Liver (tissue), 9 donors: ENCODE data around the gene NAPSA. TPM values are rescaled to one million over a fixed set of nuclear protein-coding genes. Genes with fewer than 3 reads are reported as not detected.
A peak's percentile ranks its signal among the peaks of the same experiment; 100 is the strongest.

Experiments
- DNase-seq: peaks from one replicate; pipeline ENCODE4 v3.0.0-alpha.2; 2017; ENCODE audit warnings: low spot score
- H3K27ac ChIP-seq, 2 donors: one replicate each; pipeline ENCODE4 v1.7.0; 2013; ENCODE audit warnings: inconsistent platforms in 2 of 2, low read length in 2 of 2, control low read depth in 1 of 2, low read depth in 1 of 2, mild to moderate bottlenecking in 1 of 2
- H3K27me3 ChIP-seq, 4 donors: one replicate each; pipeline versions ENCODE4 v1.6.1 to v1.7.0; 2013; ENCODE audit warnings: low read length in 3 of 4, inconsistent platforms in 1 of 4, mild to moderate bottlenecking in 1 of 4, moderate library complexity in 1 of 4; ENCODE audit not compliant: control insufficient read depth in 4 of 4, insufficient read depth in 4 of 4
- H3K36me3 ChIP-seq, 4 donors: one replicate each; pipeline versions ENCODE4 v1.6.1 to v1.7.0; 2013; ENCODE audit warnings: low read length in 3 of 4, mild to moderate bottlenecking in 3 of 4, low read depth in 1 of 4, moderate library complexity in 1 of 4; ENCODE audit not compliant: control insufficient read depth in 4 of 4, insufficient read depth in 3 of 4
- H3K4me1 ChIP-seq, 4 donors: one replicate each; pipeline versions ENCODE4 v1.6.1 to v1.7.0; 2013; ENCODE audit warnings: low read length in 3 of 4, mild to moderate bottlenecking in 3 of 4, moderate library complexity in 1 of 4; ENCODE audit not compliant: control insufficient read depth in 4 of 4, insufficient read depth in 4 of 4
- H3K4me3 ChIP-seq, 3 donors: one replicate each; pipeline versions ENCODE4 v1.6.1 to v1.7.0; 2013; ENCODE audit warnings: low read length in 3 of 3, control low read depth in 1 of 3, low read depth in 1 of 3, mild to moderate bottlenecking in 1 of 3
- H3K9ac ChIP-seq, 2 donors: one replicate each; pipeline ENCODE4 v1.7.0; 2013; ENCODE audit warnings: low read length in 2 of 2, mild to moderate bottlenecking in 2 of 2, moderate library complexity in 2 of 2, control low read depth in 1 of 2, low read depth in 1 of 2
- H3K9me3 ChIP-seq, 4 donors: one replicate each; pipeline versions ENCODE4 v1.6.1 to v1.7.0; 2013; ENCODE audit warnings: low read length in 3 of 4; ENCODE audit not compliant: control insufficient read depth in 4 of 4
- ATF3 ChIP-seq: IDR thresholded peaks from 2 replicates; pipeline ENCODE4 v1.6.1; 2016; ENCODE audit warnings: antibody characterized with exemption
- EGR1 ChIP-seq, 2 donors: IDR thresholded peaks; 2 replicates each; pipeline ENCODE4 v1.6.1; 2016 to 2018; ENCODE audit warnings: antibody characterized with exemption in 2 of 2, low read depth in 2 of 2
- FOXA1 ChIP-seq: IDR thresholded peaks from 2 replicates; pipeline ENCODE4 v1.6.1; 2016; ENCODE audit warnings: antibody characterized with exemption
- FOXA2 ChIP-seq: IDR thresholded peaks from 2 replicates; pipeline ENCODE4 v1.6.1; 2016; ENCODE audit warnings: antibody characterized with exemption
- GABPA ChIP-seq, 2 donors: IDR thresholded peaks in 1 of 2; conservative IDR thresholded peaks in 1 of 2; 2 replicates each; pipeline ENCODE4 v1.6.1; 2016; ENCODE audit warnings: antibody characterized with exemption in 2 of 2, mild to moderate bottlenecking in 1 of 2, moderate library complexity in 1 of 2
- HNF4A ChIP-seq, 2 donors: conservative IDR thresholded peaks; 2 replicates each; pipeline ENCODE4 v1.6.1; 2016; ENCODE audit warnings: antibody characterized with exemption in 2 of 2, mild to moderate bottlenecking in 2 of 2
- HNF4G ChIP-seq: IDR thresholded peaks from 2 replicates; pipeline ENCODE4 v1.6.1; 2016; ENCODE audit warnings: antibody characterized with exemption
- JUND ChIP-seq, 2 donors: IDR thresholded peaks; 2 replicates each; pipeline ENCODE4 v1.6.1; 2016; ENCODE audit warnings: antibody characterized with exemption in 2 of 2
- NR2F2 ChIP-seq: IDR thresholded peaks from 2 replicates; pipeline ENCODE4 v1.6.1; 2016; ENCODE audit warnings: antibody characterized with exemption
- RAD21 ChIP-seq, 2 donors: IDR thresholded peaks; 2 replicates each; pipeline ENCODE4 v1.6.1; 2016; ENCODE audit warnings: antibody characterized with exemption in 2 of 2, mild to moderate bottlenecking in 2 of 2
- RXRA ChIP-seq, 2 donors: IDR thresholded peaks; 2 replicates each; pipeline ENCODE4 v1.6.1; 2017 to 2018; ENCODE audit warnings: antibody characterized with exemption in 2 of 2, mild to moderate bottlenecking in 1 of 2
- SP1 ChIP-seq: IDR thresholded peaks from 2 replicates; pipeline ENCODE4 v1.6.1; 2018; ENCODE audit warnings: antibody characterized with exemption, mild to moderate bottlenecking
- TAF1 ChIP-seq: conservative IDR thresholded peaks from 2 replicates; pipeline ENCODE4 v1.6.1; 2016; ENCODE audit warnings: antibody characterized with exemption, mild to moderate bottlenecking
- YY1 ChIP-seq: IDR thresholded peaks from 2 replicates; pipeline ENCODE4 v1.6.1; 2016; ENCODE audit warnings: antibody characterized with exemption, mild to moderate bottlenecking
- WGBS: extraction: QIAGEN DNeasy Blood & Tissue Kit; methylation state at CpG from one replicate; pipeline ENCODE4 v1.1.7; 2013; 5-methylcytosine and 5-hydroxymethylcytosine counted together
- polyA plus RNA-seq, 2 donors: library from polyadenylated mRNA; stranded (reverse) in 1 of 2; unstranded in 1 of 2; fragments of 200-250 nt in 1 of 2; fragments of >200 nt in 1 of 2; fragmentation: Nextera tagmentation in 1 of 2; extraction: Ambion mirVana in 1 of 2; gene quantifications; one replicate each; pipeline versions ENCODE4 v1.2.1 to v1.2.3, GENCODE V29; 2013 to 2015
- total RNA-seq, 2 donors: library from RNA; depleted of rRNA; stranded (reverse); fragments of >200 nt; gene quantifications; one replicate each; pipeline ENCODE4 v1.2.3, GENCODE V29; 2014
- TF ChIP-seq, protein P1 (sequence below): IDR thresholded peaks from 2 replicates; pipeline ENCODE4 v1.6.1; 2016; ENCODE audit warnings: antibody characterized with exemption, mild to moderate bottlenecking
- TF ChIP-seq, protein P2 (sequence below): fragments of 150-350 bp; IDR thresholded peaks from 2 replicates; pipeline ENCODE4 v1.5.1; 2017; ENCODE audit warnings: improper control_type of control experiment, low read depth, low read length; ENCODE audit not compliant: missing input control
- TF ChIP-seq, protein P3 (sequence below): IDR thresholded peaks from 2 replicates; pipeline ENCODE4 v1.6.1; 2016; ENCODE audit warnings: antibody characterized with exemption
- donor health status: healthy.
- donor health status: healthy.
- donor health status: healthy.
- donor health status: healthy.
- donor health status: healthy.

Gene NAPSA
- total and polyA plus RNA-seq, 4 donors: 0.28 to 0.74 (median 0.54) TPM

GRCh38 chr19:50406156-50406820 lies 40.8 kb upstream of the NAPSA start:
- Histone ChIP-seq H3K9me3 (no peaks in the 10 kb centered on the region), H3K27ac (no peak overlapping the region), H3K4me1 (no peaks in the 10 kb centered on the region), H3K36me3 (peaks cover 0 to 10% (median 3%) of the 10 kb centered on the region in 4 donors), H3K4me3 (no peak overlapping the region), H3K27me3 (no peaks in the 10 kb centered on the region), H3K9ac (no peak overlapping the region)
- TF ChIP-seq RXRA (IDR thresholded peaks at IDR 0.05) (peak in 1 of 2 donors; percentile 26), FOXA2 (no peak), ATF3 (no peak), TAF1 (no peak), YY1 (no peak), GABPA (IDR thresholded peaks at IDR 0.05 in 1 of 2, conservative IDR thresholded peaks at IDR 0.05 in 1 of 2) (no peak), SP1 (no peak), HNF4G (no peak), HNF4A (conservative IDR thresholded peaks at IDR 0.05) (no peak), RAD21 (IDR thresholded peaks at IDR 0.05) (no peak), NR2F2 (peak; percentile 91), EGR1 (IDR thresholded peaks at IDR 0.05; ENCODE audit: low read depth in 2 of 2) (no peak), JUND (IDR thresholded peaks at IDR 0.05) (no peak)
- TF ChIP-seq, protein P1, sequence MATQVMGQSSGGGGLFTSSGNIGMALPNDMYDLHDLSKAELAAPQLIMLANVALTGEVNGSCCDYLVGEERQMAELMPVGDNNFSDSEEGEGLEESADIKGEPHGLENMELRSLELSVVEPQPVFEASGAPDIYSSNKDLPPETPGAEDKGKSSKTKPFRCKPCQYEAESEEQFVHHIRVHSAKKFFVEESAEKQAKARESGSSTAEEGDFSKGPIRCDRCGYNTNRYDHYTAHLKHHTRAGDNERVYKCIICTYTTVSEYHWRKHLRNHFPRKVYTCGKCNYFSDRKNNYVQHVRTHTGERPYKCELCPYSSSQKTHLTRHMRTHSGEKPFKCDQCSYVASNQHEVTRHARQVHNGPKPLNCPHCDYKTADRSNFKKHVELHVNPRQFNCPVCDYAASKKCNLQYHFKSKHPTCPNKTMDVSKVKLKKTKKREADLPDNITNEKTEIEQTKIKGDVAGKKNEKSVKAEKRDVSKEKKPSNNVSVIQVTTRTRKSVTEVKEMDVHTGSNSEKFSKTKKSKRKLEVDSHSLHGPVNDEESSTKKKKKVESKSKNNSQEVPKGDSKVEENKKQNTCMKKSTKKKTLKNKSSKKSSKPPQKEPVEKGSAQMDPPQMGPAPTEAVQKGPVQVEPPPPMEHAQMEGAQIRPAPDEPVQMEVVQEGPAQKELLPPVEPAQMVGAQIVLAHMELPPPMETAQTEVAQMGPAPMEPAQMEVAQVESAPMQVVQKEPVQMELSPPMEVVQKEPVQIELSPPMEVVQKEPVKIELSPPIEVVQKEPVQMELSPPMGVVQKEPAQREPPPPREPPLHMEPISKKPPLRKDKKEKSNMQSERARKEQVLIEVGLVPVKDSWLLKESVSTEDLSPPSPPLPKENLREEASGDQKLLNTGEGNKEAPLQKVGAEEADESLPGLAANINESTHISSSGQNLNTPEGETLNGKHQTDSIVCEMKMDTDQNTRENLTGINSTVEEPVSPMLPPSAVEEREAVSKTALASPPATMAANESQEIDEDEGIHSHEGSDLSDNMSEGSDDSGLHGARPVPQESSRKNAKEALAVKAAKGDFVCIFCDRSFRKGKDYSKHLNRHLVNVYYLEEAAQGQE: no peak
- TF ChIP-seq, protein P2, sequence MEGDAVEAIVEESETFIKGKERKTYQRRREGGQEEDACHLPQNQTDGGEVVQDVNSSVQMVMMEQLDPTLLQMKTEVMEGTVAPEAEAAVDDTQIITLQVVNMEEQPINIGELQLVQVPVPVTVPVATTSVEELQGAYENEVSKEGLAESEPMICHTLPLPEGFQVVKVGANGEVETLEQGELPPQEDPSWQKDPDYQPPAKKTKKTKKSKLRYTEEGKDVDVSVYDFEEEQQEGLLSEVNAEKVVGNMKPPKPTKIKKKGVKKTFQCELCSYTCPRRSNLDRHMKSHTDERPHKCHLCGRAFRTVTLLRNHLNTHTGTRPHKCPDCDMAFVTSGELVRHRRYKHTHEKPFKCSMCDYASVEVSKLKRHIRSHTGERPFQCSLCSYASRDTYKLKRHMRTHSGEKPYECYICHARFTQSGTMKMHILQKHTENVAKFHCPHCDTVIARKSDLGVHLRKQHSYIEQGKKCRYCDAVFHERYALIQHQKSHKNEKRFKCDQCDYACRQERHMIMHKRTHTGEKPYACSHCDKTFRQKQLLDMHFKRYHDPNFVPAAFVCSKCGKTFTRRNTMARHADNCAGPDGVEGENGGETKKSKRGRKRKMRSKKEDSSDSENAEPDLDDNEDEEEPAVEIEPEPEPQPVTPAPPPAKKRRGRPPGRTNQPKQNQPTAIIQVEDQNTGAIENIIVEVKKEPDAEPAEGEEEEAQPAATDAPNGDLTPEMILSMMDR: no peak
- TF ChIP-seq, protein P3, sequence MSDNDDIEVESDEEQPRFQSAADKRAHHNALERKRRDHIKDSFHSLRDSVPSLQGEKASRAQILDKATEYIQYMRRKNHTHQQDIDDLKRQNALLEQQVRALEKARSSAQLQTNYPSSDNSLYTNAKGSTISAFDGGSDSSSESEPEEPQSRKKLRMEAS: no peak
- 85% methylated on average over 22 of the region's 22 CpGs for WGBS
- peak; percentile 33 for DNase-seq

DNA sequence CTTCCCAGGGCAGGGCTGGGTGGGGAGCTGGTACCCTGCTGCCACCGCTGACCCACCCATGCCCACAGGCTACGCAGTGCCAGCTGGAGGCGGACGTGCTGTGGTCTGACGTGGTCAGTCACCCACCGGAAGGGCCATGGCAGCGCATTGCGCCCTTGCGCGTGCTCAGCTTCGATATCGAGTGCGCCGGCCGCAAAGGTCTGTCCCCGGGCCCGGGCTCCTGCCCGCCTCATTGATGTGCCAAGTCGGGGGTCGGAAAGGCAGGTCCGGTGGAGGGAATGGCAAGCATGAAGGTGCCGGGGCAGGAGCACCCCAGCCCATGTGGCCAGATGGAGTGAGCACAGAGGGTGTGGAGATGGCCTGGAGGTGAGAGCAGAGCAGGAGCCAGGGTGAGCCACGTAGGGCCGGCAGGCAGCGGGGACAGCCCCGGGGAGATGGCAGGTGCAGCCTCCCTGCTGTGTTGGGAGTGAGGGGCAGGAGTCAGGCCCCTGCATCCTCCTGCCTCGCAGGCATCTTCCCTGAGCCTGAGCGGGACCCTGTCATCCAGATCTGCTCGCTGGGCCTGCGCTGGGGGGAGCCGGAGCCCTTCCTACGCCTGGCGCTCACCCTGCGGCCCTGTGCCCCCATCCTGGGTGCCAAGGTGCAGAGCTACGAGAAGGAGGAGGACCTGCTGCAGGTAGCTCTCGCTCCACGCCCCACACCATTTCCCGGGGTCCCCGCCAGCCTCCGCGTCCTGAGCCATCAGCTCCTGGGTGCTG lies 37.3 kb upstream of the NAPSA start:
- H3K36me3 ChIP-seq: peaks cover 0 to 6% (median 3%) of the 10 kb centered on the region in 4 donors
- WGBS: 98% methylated on average over 41 of the region's 41 CpGs
- TF ChIP-seq NR2F2 (no peak), HNF4G (no peak), FOXA1 (no peak), ATF3 (no peak), JUND (IDR thresholded peaks at IDR 0.05) (no peak), RAD21 (IDR thresholded peaks at IDR 0.05) (no peak), TAF1 (no peak), GABPA (IDR thresholded peaks at IDR 0.05 in 1 of 2, conservative IDR thresholded peaks at IDR 0.05 in 1 of 2) (no peak)
- TF ChIP-seq, protein P1: no peak
- TF ChIP-seq, protein P2: no peak
- TF ChIP-seq, protein P3: no peak

More for the DNA sequence above, 37.3 kb upstream of the NAPSA start:
- DNase-seq: no peak
- no peaks in the 10 kb centered on the region for H3K9me3 ChIP-seq
- H3K4me3 ChIP-seq: no peak overlapping the region
- no peaks in the 10 kb centered on the region for H3K27me3 ChIP-seq
- H3K4me1 ChIP-seq: no peaks in the 10 kb centered on the region
- H3K27ac ChIP-seq: no peak overlapping the region
- no peak overlapping the region for H3K9ac ChIP-seq
